K562 (cell line): ENCODE measurements around the gene FAM174C. TPM values are rescaled to one million over a fixed set of nuclear protein-coding genes. Genes with fewer than 3 reads are reported as not detected.

Experiments
- CBFA2T3 ChIP-seq: fragments of 450-650 bp; IDR thresholded peaks from 2 replicates; pipeline ENCODE4 v1.6.1; 2017
- CEBPG ChIP-seq, 3 experiments: fragments of 200-800 bp in 1 of 3; sonication (Bioruptor generic) in 1 of 3; sonication (generic) in 1 of 3; formaldehyde crosslinking in 1 of 3; IDR thresholded peaks in 2 of 3; conservative IDR thresholded peaks in 1 of 3; 2 replicates each; pipeline versions ENCODE4 v1.6.1 to v1.8.0; 2016 to 2022; ENCODE audit warnings: missing compliant biosample characterization in 2 of 3, missing genetic modification characterization in 2 of 3, mild to moderate bottlenecking in 1 of 3, missing genetic modification reagents in 1 of 3
- CHD1 ChIP-seq: fragments of 200-600 bp; sonication (generic); IDR thresholded peaks from one replicate; pipeline ENCODE4 v1.6.1; 2012; ENCODE audit warnings: mild to moderate bottlenecking, moderate library complexity, low read length, inconsistent platforms
- KHSRP ChIP-seq: fragments of 450-650 bp; IDR thresholded peaks from 2 replicates; pipeline ENCODE4 v1.6.1; 2017
- KLF16 ChIP-seq: IDR thresholded peaks from 2 replicates; pipeline ENCODE4 v1.6.1; 2016; ENCODE audit warnings: antibody characterized with exemption
- MNT ChIP-seq, 2 experiments: fragments of 450-650 bp; conservative IDR thresholded peaks; 2 replicates each; pipeline ENCODE4 v1.6.1; 2017; ENCODE audit warnings: mild to moderate bottlenecking in 2 of 2, moderate library complexity in 2 of 2
- NCOR1 ChIP-seq: fragments of 450-650 bp; IDR thresholded peaks from 2 replicates; pipeline ENCODE4 v1.6.1; 2016; ENCODE audit warnings: mild to moderate bottlenecking, moderate library complexity
- SAP30 ChIP-seq: fragments of 200-600 bp; sonication (generic); IDR thresholded peaks from 2 replicates; pipeline ENCODE4 v1.6.1; 2012; ENCODE audit warnings: borderline replicate concordance, low read depth, mild to moderate bottlenecking, moderate library complexity, low read length, control low read depth, inconsistent platforms; ENCODE audit not compliant: insufficient read depth, poor library complexity, severe bottlenecking
- SOX6 ChIP-seq: fragments of 450-650 bp; IDR thresholded peaks from 2 replicates; pipeline ENCODE4 v1.6.1; 2014; ENCODE audit warnings: mild to moderate bottlenecking
- TEAD1 ChIP-seq, 2 experiments: fragments of 450-650 bp in 1 of 2; sonication (generic) in 1 of 2; formaldehyde crosslinking; IDR thresholded peaks; 2 replicates each; pipeline versions ENCODE4 v1.4.0 to v1.8.0; 2020 to 2022; ENCODE audit warnings: mild to moderate bottlenecking in 2 of 2, missing genetic modification reagents in 1 of 2
- XRCC3 ChIP-seq: fragments of 450-650 bp; IDR thresholded peaks from 2 replicates; pipeline ENCODE4 v1.6.1; 2017; ENCODE audit warnings: mild to moderate bottlenecking, moderate library complexity
- polyA plus RNA-seq, 8 experiments: library from polyadenylated mRNA; depleted of rRNA in 4 of 8; stranded (reverse) in 5 of 8; unstranded in 3 of 8; fragments of >200 nt; fragmentation: Nextera tagmentation in 2 of 8; fragmentation: Illumina TruSeq in 1 of 8; extraction: Ambion mirVana in 2 of 8; extraction: Trizol in 1 of 8; gene quantifications; 2 replicates each; pipeline versions ENCODE4 v1.2.1 to v1.2.3, GENCODE V29; 2011 to 2014; ENCODE audit warnings: inconsistent platforms in 1 of 8, missing spikeins in 1 of 8
- total RNA-seq, 7 experiments: library from RNA; depleted of rRNA in 6 of 7; stranded (reverse); fragments of >200 nt in 6 of 7; fragmentation: Illumina TruSeq in 2 of 7; extraction: Trizol in 2 of 7; gene quantifications; 2 replicates each; pipeline versions ENCODE4 v1.2.1 to v1.2.3, GENCODE V29; 2011 to 2021; ENCODE audit warnings: low replicate concordance in 1 of 7
- TF ChIP-seq, protein P1 (sequence below): fragments of 200-600 bp; sonication (generic); IDR thresholded peaks from one replicate; pipeline ENCODE4 v1.6.1; 2012; ENCODE audit warnings: mild to moderate bottlenecking, low read depth, low read length, inconsistent platforms
- TF ChIP-seq, protein P2 (sequence below): fragments of 200-800 bp; sonication (Bioruptor generic); IDR thresholded peaks from 2 replicates; pipeline ENCODE4 v1.6.1; 2017; ENCODE audit warnings: missing genetic modification characterization, missing compliant biosample characterization

FAM174C gene
- total and polyA plus RNA-seq, 9 of the 15 experiments (the other 6 are each of a cell fraction or from before 2014, with no cell fraction given), result 0.66 to 89.6 (median 20.3) TPM

DNA sequence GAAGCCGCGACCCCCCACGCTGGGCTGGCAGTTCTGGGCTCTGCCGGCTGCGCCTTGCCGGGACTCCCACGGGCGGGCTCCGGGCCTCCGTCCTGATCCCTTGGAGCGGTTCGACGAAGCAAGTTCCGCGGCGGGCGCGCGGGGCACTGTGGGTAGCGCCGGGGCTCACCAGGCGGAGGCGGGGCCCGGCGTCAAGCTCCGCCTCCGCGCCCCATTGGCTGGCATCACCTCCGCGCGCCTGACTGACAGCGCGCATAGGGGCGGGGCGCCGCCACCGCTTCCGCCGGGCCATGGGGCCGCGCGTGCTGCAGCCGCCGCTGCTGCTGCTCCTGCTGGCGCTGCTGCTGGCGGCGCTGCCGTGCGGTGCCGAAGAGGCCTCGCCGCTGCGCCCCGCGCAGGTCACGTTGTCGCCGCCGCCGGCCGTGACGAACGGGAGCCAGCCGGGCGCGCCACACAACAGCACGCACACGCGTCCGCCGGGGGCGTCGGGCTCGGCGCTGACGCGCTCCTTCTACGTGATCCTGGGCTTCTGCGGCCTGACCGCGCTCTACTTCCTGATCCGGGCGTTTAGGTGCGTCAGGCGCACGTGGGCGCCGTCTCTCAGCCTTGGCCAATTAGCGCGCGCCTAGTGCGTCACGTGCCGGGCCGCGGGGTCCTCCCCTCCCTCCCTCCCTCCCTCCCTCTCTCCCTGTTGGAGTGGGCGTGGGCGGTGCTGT lies at the start of gene FAM174C (continued):
- TF ChIP-seq, protein P1, sequence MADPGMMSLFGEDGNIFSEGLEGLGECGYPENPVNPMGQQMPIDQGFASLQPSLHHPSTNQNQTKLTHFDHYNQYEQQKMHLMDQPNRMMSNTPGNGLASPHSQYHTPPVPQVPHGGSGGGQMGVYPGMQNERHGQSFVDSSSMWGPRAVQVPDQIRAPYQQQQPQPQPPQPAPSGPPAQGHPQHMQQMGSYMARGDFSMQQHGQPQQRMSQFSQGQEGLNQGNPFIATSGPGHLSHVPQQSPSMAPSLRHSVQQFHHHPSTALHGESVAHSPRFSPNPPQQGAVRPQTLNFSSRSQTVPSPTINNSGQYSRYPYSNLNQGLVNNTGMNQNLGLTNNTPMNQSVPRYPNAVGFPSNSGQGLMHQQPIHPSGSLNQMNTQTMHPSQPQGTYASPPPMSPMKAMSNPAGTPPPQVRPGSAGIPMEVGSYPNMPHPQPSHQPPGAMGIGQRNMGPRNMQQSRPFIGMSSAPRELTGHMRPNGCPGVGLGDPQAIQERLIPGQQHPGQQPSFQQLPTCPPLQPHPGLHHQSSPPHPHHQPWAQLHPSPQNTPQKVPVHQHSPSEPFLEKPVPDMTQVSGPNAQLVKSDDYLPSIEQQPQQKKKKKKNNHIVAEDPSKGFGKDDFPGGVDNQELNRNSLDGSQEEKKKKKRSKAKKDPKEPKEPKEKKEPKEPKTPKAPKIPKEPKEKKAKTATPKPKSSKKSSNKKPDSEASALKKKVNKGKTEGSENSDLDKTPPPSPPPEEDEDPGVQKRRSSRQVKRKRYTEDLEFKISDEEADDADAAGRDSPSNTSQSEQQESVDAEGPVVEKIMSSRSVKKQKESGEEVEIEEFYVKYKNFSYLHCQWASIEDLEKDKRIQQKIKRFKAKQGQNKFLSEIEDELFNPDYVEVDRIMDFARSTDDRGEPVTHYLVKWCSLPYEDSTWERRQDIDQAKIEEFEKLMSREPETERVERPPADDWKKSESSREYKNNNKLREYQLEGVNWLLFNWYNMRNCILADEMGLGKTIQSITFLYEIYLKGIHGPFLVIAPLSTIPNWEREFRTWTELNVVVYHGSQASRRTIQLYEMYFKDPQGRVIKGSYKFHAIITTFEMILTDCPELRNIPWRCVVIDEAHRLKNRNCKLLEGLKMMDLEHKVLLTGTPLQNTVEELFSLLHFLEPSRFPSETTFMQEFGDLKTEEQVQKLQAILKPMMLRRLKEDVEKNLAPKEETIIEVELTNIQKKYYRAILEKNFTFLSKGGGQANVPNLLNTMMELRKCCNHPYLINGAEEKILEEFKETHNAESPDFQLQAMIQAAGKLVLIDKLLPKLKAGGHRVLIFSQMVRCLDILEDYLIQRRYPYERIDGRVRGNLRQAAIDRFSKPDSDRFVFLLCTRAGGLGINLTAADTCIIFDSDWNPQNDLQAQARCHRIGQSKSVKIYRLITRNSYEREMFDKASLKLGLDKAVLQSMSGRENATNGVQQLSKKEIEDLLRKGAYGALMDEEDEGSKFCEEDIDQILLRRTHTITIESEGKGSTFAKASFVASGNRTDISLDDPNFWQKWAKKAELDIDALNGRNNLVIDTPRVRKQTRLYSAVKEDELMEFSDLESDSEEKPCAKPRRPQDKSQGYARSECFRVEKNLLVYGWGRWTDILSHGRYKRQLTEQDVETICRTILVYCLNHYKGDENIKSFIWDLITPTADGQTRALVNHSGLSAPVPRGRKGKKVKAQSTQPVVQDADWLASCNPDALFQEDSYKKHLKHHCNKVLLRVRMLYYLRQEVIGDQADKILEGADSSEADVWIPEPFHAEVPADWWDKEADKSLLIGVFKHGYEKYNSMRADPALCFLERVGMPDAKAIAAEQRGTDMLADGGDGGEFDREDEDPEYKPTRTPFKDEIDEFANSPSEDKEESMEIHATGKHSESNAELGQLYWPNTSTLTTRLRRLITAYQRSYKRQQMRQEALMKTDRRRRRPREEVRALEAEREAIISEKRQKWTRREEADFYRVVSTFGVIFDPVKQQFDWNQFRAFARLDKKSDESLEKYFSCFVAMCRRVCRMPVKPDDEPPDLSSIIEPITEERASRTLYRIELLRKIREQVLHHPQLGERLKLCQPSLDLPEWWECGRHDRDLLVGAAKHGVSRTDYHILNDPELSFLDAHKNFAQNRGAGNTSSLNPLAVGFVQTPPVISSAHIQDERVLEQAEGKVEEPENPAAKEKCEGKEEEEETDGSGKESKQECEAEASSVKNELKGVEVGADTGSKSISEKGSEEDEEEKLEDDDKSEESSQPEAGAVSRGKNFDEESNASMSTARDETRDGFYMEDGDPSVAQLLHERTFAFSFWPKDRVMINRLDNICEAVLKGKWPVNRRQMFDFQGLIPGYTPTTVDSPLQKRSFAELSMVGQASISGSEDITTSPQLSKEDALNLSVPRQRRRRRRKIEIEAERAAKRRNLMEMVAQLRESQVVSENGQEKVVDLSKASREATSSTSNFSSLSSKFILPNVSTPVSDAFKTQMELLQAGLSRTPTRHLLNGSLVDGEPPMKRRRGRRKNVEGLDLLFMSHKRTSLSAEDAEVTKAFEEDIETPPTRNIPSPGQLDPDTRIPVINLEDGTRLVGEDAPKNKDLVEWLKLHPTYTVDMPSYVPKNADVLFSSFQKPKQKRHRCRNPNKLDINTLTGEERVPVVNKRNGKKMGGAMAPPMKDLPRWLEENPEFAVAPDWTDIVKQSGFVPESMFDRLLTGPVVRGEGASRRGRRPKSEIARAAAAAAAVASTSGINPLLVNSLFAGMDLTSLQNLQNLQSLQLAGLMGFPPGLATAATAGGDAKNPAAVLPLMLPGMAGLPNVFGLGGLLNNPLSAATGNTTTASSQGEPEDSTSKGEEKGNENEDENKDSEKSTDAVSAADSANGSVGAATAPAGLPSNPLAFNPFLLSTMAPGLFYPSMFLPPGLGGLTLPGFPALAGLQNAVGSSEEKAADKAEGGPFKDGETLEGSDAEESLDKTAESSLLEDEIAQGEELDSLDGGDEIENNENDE, result no peak
- TF ChIP-seq TEAD1 (CRISPR knock-in tag; IDR thresholded peaks at IDR 0.05) (0 out of 4 replicates have a peak, but pooled peaks of 1 of the 2 experiments have one; percentile 54), SOX6 (peak; percentile 43), CHD1 (no peak), CEBPG (CRISPR knock-in tag; IDR thresholded peaks at IDR 0.05) (no peak), CEBPG (tag; conservative IDR thresholded peaks at IDR 0.05 in 1 of 2, IDR thresholded peaks at IDR 0.05 in 1 of 2) (no peak), KLF16 (no peak), CBFA2T3 (no peak), MNT (conservative IDR thresholded peaks at IDR 0.05) (peak; percentile 97), SAP30 (peak; percentile 97), KHSRP (no peak), XRCC3 (no peak), NCOR1 (no peak)
- TF ChIP-seq, protein P2, sequence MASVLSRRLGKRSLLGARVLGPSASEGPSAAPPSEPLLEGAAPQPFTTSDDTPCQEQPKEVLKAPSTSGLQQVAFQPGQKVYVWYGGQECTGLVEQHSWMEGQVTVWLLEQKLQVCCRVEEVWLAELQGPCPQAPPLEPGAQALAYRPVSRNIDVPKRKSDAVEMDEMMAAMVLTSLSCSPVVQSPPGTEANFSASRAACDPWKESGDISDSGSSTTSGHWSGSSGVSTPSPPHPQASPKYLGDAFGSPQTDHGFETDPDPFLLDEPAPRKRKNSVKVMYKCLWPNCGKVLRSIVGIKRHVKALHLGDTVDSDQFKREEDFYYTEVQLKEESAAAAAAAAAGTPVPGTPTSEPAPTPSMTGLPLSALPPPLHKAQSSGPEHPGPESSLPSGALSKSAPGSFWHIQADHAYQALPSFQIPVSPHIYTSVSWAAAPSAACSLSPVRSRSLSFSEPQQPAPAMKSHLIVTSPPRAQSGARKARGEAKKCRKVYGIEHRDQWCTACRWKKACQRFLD (CRISPR knock-in tag), result peak; percentile 7; the same call in 1 of the 2 replicates
